DND-41 (cell line): Measurements from ENCODE around the gene CNTN5.

Source experiments
- CTCF ChIP-seq: IDR thresholded peaks from 2 replicates; pipeline ENCODE4 v1.5.1; 2012; ENCODE audit warnings: borderline replicate concordance, low read length, moderate library complexity, mild to moderate bottlenecking; ENCODE audit not compliant: poor library complexity, severe bottlenecking; ENCODE audit errors: extremely low read depth
- EZH2 ChIP-seq: IDR thresholded peaks from 3 replicates; pipeline ENCODE4 v1.6.1; 2012; ENCODE audit warnings: borderline replicate concordance, low read depth, mild to moderate bottlenecking, moderate library complexity, low read length, inconsistent platforms; ENCODE audit not compliant: severe bottlenecking

GRCh38 chr11:100269516-100269915, 1248.8 kb downstream of the CNTN5 start:
- no peak for TF ChIP-seq CTCF
- no peak for TF ChIP-seq EZH2
